OCI-LY1 (cell line): Measurements from ENCODE around the gene PCYT1B.
"Not testable (repeated sequence)": the region's sequence is repeated elsewhere in the genome, so short reads cannot be mapped to it uniquely, and the experiment has no call there.

Experiments used
- H2AFZ ChIP-seq: fragments of 200-600 bp; sonication (generic), shearing (Covaris generic); 2 replicates; pipeline ENCODE4 v1.6.0; 2014; ENCODE audit warnings: antibody characterized with exemption, mild to moderate bottlenecking, low read length
- H3F3A ChIP-seq: fragments of 200-600 bp; sonication (generic), shearing (Covaris generic); 2 replicates; pipeline ENCODE4 v1.6.0; 2014; ENCODE audit warnings: mild to moderate bottlenecking, antibody characterized with exemption, low read length, moderate library complexity; ENCODE audit not compliant: insufficient read depth
- H3K27ac ChIP-seq: fragments of 200-600 bp; sonication (generic); 2 replicates; pipeline ENCODE4 v1.5.1; 2014; ENCODE audit warnings: low read length, mixed run types, mild to moderate bottlenecking, low read depth; ENCODE audit not compliant: poor library complexity, severe bottlenecking
- H3K27me3 ChIP-seq: fragments of 200-600 bp; sonication (generic); 2 replicates; pipeline ENCODE4 v1.6.0; 2014; ENCODE audit warnings: antibody characterized with exemption, mild to moderate bottlenecking, low read length, moderate library complexity; ENCODE audit not compliant: insufficient read depth
- H3K36me3 ChIP-seq: fragments of 200-600 bp; sonication (generic); 2 replicates; pipeline ENCODE4 v1.6.1; 2014; ENCODE audit warnings: mild to moderate bottlenecking, antibody characterized with exemption, low read length, moderate library complexity, mixed read lengths; ENCODE audit not compliant: insufficient read depth
- H3K4me1 ChIP-seq: fragments of 200-600 bp; sonication (generic); 2 replicates; pipeline ENCODE4 v1.5.1; 2014; ENCODE audit warnings: mild to moderate bottlenecking, low read length, moderate library complexity; ENCODE audit not compliant: insufficient read depth, severe bottlenecking
- H3K4me2 ChIP-seq: fragments of 200-600 bp; sonication (generic), shearing (Covaris generic); 2 replicates; pipeline ENCODE4 v1.6.1; 2014; ENCODE audit warnings: low read length
- H3K4me3 ChIP-seq: fragments of 200-600 bp; sonication (generic); 2 replicates; pipeline ENCODE4 v1.5.1; 2014; ENCODE audit warnings: low read length, low read depth, mild to moderate bottlenecking, mixed read lengths; ENCODE audit not compliant: poor library complexity, severe bottlenecking
- H3K79me2 ChIP-seq: fragments of 200-600 bp; shearing (Covaris generic); 2 replicates; pipeline ENCODE4 v1.6.1; 2016; ENCODE audit warnings: mixed run types, low read length, mixed read lengths; ENCODE audit not compliant: insufficient read depth
- H3K9ac ChIP-seq: fragments of 200-600 bp; sonication (generic), shearing (Covaris generic); 2 replicates; pipeline ENCODE4 v1.6.1; 2014; ENCODE audit warnings: mild to moderate bottlenecking, low read length, mixed read lengths
- H3K9me2 ChIP-seq: fragments of 200-600 bp; sonication (generic), shearing (Covaris generic); 2 replicates; pipeline ENCODE4 v1.6.1; 2014; ENCODE audit warnings: low read depth, mild to moderate bottlenecking, low read length, mixed read lengths
- H3K9me3 ChIP-seq: fragments of 200-600 bp; shearing (Covaris generic); 2 replicates; pipeline ENCODE4 v1.6.1; 2014; ENCODE audit warnings: low read length, mixed read lengths
- H4K20me1 ChIP-seq: fragments of 200-600 bp; sonication (generic), shearing (Covaris generic); 2 replicates; pipeline ENCODE4 v1.6.0; 2016; ENCODE audit warnings: mild to moderate bottlenecking, low read length; ENCODE audit not compliant: insufficient read depth
- CTCF ChIP-seq: fragments of 200-600 bp; sonication (generic), shearing (Covaris generic); IDR thresholded peaks from 2 replicates; pipeline ENCODE4 v1.5.1; 2017; ENCODE audit warnings: mild to moderate bottlenecking, antibody characterized with exemption, low read length, moderate library complexity, mixed read lengths
- EZH2 ChIP-seq: fragments of 200-600 bp; sonication (generic), shearing (Covaris generic); IDR thresholded peaks from 2 replicates; pipeline ENCODE4 v1.8.0; 2017; ENCODE audit warnings: borderline replicate concordance, mixed run types, mild to moderate bottlenecking, antibody characterized with exemption, low read length, moderate library complexity, mixed read lengths

PCYT1B gene

GRCh38 chrX:24610516-24610915, 36.6 kb downstream of the PCYT1B start:
- no peaks in the 10 kb centered on the region for H3K27me3 ChIP-seq
- H3K27ac ChIP-seq = no peak overlapping the region
- no peak overlapping the region for H3K4me3 ChIP-seq
- no peaks in the 10 kb centered on the region for H3K36me3 ChIP-seq
- no peak for TF ChIP-seq EZH2
- TF ChIP-seq CTCF = no peak
- no peaks in the 10 kb centered on the region for H3K9me2 ChIP-seq
- H3K9me3 ChIP-seq = no peaks in the 10 kb centered on the region
- H3F3A ChIP-seq = no peaks in the 10 kb centered on the region
- H3K9ac ChIP-seq = no peak overlapping the region
- no peaks in the 10 kb centered on the region for H3K4me1 ChIP-seq
- no peaks in the 10 kb centered on the region for H3K79me2 ChIP-seq
- H4K20me1 ChIP-seq = no peaks in the 10 kb centered on the region
- H3K4me2 ChIP-seq = no peak overlapping the region
- H2AFZ ChIP-seq = no peak overlapping the region

GRCh38 chrX:24607616-24608015, 39.5 kb downstream of the PCYT1B start:
- Histone ChIP-seq H3K9ac (no peak overlapping the region), H3K4me2 (no peak overlapping the region), H4K20me1 (no peaks in the 10 kb centered on the region), H3K4me3 (no peak overlapping the region), H3K27me3 (no peaks in the 10 kb centered on the region), H3F3A (no peaks in the 10 kb centered on the region), H3K79me2 (no peaks in the 10 kb centered on the region), H3K4me1 (no peaks in the 10 kb centered on the region), H2AFZ (no peak overlapping the region), H3K36me3 (no peaks in the 10 kb centered on the region), H3K9me3 (no peaks in the 10 kb centered on the region), H3K9me2 (no peaks in the 10 kb centered on the region), H3K27ac (no peak overlapping the region)
- TF ChIP-seq CTCF (no peak), EZH2 (no peak)

GRCh38 chrX:24605941-24606340, 41.2 kb downstream of the PCYT1B start:
- not testable (repeated sequence) for H3K4me2 ChIP-seq, H3K27ac ChIP-seq, H3K9ac ChIP-seq, H3K27me3 ChIP-seq, H3K9me2 ChIP-seq, H3K9me3 ChIP-seq, H3F3A ChIP-seq, H3K36me3 ChIP-seq, H4K20me1 ChIP-seq, H2AFZ ChIP-seq, H3K4me1 ChIP-seq, H3K79me2 ChIP-seq, H3K4me3 ChIP-seq

GRCh38 chrX:24603191-24603590, 44.0 kb downstream of the PCYT1B start:
- Histone ChIP-seq H3F3A (no peaks in the 10 kb centered on the region), H4K20me1 (no peaks in the 10 kb centered on the region), H3K4me1 (no peaks in the 10 kb centered on the region), H3K79me2 (no peaks in the 10 kb centered on the region), H3K27me3 (no peaks in the 10 kb centered on the region), H3K9me2 (no peaks in the 10 kb centered on the region), H3K9me3 (no peaks in the 10 kb centered on the region), H3K36me3 (no peaks in the 10 kb centered on the region), H3K27ac (no peak overlapping the region), H2AFZ (no peak overlapping the region), H3K4me3 (no peak overlapping the region), H3K4me2 (no peak overlapping the region), H3K9ac (no peak overlapping the region)
- TF ChIP-seq CTCF = no peak
- no peak for TF ChIP-seq EZH2
